GM12874 (cell line): ENCODE results near the gene F13B.

ENCODE experiments used
- CTCF ChIP-seq: IDR thresholded peaks from 2 replicates; pipeline ENCODE4 v1.5.1; 2011; ENCODE audit warnings: low read depth, mild to moderate bottlenecking, control low read depth, low read length, moderate library complexity; ENCODE audit not compliant: insufficient read depth

F13B gene

DNA sequence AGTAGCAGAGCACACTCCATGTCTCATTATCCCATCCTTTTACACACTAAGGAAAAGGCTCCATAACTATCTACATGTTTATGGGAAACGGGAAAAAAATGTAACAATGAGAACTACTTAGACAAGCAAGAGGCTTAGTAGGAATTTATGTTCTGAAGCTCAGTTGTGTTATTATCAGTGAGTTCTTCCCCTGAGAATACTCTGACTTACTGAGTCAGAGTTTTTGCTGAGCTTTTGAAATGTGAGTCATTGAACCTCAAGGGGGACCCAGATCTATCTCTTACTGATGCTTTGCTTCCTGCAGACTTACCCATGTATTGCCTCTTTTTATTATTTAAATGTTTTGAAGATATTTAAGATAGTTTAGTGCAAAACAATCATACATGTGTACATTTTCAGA, 69.6 kb downstream of the F13B start:
- TF ChIP-seq CTCF: no peak

- no peak for TF ChIP-seq CTCF
These were observed 73.1 kb downstream of the F13B start for GRCh38 chr1:196993916-196994315.
